Right renal cortex interstitium (tissue), 3 donors: ENCODE measurements around the gene CELF2. TPM values are rescaled to one million over a fixed set of nuclear protein-coding genes. Genes with fewer than 3 reads are reported as not detected.

Source experiments
- DNase-seq, 3 donors: peaks; one replicate each; pipeline ENCODE4 v3.0.0-alpha.2; 2013; ENCODE audit warnings: low read depth in 3 of 3, low spot score in 2 of 3
- polyA plus RNA-seq, 3 donors: library from polyadenylated mRNA; unstranded; fragments of 120-200 nt; gene quantifications; one replicate each; pipeline ENCODE4 v1.2.1, GENCODE V29; 2013; ENCODE audit not compliant: insufficient read length in 3 of 3

Gene CELF2
- polyA plus RNA-seq, 3 donors = 9.6 to 11.8 (median 10.8) TPM

DNA sequence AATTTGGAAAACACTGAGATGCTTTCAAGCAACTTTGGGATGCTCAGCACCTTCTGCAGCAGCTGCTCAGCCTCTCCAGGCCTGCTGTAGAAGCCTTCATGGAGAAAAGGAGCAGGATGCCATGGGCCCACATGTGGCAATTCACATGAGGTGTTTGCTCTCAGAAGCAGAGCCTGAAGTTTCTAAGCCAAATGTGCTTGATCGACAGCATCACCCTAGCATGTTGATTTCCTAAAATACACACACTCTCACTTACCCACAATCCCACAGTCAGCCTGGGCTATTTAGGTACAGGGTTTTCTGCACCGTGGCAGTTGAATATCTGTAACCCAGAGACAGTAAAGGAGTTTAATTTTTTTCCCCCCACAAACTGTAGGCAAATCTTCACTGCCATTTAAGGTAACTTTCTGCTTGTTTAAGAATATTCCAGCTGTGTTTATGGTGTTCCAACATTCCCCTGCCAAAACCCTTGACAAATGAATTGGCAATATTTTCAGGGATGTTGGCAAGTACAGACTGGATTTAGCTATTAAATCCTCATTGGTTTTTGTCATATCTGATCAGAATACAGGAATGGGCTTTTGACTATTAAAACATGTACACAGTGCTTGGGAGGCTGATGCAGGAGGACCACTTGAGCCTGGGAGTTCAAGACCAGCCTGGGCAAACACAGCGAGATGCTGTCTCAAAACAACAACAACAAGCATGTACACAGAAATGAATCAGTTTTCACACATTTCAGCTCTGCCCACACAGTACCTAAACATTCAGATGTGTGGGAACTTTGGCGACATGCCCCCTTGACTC, 244.2 kb downstream of the CELF2 start:
- no peak for DNase-seq

DNA sequence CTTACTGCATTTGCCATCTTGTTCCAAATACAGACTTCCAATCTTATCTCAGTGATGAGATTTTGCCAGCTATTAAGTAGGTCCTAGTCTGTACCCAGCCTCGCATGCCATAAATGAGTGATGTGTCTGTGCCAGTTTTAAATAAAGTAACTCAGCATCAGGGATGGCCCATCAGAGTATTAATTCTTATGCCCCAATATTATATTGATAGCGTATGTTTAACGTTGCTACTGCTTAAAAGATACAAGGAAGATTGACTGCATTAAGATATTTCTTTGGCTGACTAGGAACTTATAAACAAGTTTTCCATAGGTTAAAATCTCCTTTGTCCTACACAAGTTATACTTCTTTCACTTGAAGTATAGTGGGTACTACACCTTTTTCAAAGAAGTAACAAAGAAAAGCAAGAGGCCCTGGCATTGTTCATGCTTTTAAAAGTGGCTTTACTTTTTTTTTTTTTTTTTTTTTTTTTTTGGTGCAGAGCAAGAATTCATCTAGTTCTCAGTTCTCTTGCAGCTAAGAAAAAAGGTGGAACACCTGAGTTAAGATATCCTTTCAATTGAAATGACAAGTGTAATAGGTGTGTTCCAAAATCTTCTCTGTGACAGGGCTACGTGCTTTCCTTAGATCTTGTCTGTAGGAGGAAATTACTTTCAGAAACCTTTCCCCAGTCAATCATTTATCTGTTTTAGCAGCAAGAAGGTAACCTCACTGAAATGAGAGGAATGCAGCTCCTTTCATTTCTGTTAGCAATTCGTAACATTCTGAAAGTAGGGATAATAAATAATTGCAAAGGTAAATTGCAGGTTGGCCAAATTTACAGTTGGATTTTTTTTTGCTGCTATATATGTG, 245.0 kb downstream of the CELF2 start:
- no peak for DNase-seq

DNA sequence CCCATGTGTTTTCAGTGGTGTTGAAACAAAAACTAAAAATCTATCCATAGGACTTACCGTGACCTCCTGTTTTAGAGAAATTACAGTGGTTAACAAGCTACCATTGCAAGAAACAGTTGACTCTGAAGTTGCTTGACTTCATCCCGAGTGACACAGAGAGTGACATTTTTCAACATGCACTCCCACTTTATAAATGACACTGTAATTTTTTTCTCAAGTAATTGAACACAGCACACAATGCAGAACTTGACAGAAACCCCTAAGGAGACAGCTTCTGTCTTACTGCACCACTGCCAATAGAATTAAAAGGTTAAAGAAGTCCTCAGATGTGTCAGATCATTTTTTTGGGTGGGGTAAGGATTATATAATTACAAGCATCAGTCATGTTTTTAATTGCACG, 246.1 kb downstream of the CELF2 start:
- no peak for DNase-seq

DNA sequence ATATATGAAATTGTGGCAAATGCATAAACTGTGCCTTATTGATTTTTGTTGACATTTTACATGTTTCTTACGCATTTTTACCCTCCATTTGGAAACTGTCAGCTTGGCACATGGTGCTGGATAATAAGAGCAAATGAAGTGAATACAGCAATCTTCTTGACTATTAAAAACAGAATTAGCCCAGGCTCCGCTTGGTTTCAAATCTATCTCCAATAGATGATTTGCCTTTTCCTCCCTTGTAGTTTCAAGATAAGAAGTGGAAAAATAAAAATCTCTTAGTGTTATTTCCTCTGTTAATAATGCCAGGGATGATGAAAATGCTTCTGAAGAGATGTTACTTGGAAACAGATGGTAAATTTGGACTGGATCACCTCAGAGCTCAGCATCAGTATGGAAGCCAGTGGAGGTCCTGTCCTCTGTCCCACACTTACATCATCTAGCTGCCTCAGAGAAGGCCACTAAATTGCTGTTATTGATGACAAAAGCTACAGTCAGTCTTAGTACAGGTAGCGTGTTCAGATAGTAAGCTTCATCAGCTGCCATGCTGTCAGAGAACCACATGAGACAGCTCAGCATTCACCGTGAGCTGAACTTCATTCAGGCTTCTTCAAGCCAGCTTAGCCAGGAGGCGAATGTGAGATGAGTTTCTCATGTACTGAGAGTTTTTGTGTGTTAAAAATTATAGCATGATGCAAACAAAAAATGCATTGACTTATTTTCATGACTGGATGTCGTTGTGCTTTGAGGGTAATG, 246.8 kb downstream of the CELF2 start:
- DNase-seq = no peak

DNA sequence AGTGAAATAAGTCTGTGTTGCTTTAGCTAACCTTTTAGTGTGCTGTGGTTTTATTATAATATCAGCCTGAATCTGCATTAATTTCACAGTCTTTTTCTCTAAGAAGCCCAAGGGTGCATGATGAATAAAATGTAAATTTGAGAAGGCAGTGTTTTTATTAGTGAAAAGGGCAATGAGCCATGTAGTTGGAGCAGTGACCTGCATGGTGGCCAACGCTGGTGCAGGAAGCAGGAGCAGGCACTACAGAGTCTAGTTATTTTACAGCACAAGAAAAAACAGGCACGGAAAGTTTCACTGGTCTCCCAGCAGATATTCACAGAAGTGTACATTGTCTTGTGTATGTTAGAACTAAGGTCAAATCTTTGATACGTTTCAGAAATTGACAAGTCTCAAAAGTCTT, 247.8 kb downstream of the CELF2 start:
- DNase-seq = no peak

DNA sequence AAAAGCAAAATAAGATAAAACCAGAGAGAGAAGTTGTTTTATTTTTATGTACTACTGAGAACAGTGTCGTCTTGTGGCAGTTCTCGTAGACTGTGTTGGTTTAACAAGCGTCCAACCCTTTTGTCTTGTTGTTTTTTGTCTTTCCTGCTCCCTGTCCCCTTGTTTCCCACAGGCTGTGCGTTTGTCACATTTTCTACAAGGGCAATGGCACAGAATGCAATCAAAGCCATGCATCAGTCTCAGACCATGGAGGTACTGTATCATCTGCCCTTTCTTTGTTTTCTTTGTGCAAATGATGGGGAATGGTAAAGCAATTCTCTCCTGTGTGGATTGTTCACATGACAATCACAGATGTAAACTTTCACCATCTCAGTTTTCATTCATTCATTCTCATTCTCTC, 248.8 kb downstream of the CELF2 start:
- no peak for DNase-seq

DNA sequence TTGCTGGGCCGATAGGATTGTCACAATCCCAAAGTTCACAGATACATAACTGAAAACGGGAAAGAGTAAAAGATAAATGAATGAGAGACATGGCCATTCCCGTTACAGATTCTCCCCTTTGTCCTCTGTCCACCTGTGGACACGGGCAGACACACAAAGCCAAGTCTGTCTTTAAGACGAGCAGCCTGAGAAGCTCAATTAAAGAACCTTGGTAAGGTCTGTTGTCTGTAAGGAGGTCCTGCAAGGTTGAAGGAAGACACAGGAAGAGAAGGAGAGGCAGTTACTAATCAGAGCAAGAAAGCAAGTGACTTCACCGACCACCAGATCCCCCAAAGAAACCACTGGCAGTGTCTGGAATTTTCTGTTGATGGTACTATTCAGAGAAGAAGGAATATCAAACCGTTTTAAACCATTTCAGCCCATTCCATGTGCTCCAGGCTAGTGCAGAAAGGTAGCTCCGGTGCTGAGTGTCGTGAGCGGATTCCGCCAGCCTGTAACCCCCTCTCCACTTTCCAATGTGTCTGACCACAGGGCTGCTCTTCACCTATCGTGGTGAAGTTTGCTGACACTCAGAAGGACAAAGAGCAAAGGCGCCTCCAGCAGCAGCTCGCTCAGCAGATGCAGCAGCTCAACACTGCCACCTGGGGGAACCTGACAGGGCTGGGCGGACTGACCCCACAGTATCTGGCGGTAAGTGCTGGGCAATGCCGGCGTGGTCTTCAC, 252.6 kb downstream of the CELF2 start:
- peak; percentile 56 to 72 (median 61) for DNase-seq

- DNase-seq = no peak
Measured at GRCh38 chr10:11270858-11271179, 253.1 kb downstream of the CELF2 start.

- DNase-seq = no peak
Measured at GRCh38 chr10:11272915-11273389, 255.3 kb downstream of the CELF2 start.

GRCh38 chr10:11274452-11274851, 256.8 kb downstream of the CELF2 start:
- DNase-seq = no peak

- no peak for DNase-seq
Measured at GRCh38 chr10:11275651-11276050, 258.0 kb downstream of the CELF2 start.

- no peak for DNase-seq
Measured at GRCh38 chr10:11276449-11276990, 258.8 kb downstream of the CELF2 start.

DNA sequence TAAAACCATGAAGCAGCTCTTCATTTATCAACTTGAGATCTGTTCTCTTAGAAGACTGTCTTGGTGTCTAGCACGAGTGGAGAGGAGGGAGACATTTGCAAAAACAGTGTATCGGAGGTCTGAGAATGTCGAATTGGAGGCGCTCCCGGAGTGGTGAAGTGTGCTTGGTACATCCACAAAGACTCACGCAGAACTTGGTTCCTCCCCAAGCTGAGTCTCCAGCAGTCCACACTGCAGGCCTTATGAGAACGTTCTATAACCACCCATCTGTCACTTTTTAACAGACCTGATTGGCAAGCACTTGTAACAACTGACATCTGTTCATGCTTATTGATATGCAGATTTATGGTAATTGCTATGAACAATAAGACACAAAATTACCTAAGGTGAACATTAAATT, 261.6 kb downstream of the CELF2 start:
- no peak for DNase-seq

- no peak for DNase-seq
Measured at GRCh38 chr10:11280187-11280932, 262.7 kb downstream of the CELF2 start.

GRCh38 chr10:11282156-11282555, 264.5 kb downstream of the CELF2 start:
- DNase-seq = no peak

DNA sequence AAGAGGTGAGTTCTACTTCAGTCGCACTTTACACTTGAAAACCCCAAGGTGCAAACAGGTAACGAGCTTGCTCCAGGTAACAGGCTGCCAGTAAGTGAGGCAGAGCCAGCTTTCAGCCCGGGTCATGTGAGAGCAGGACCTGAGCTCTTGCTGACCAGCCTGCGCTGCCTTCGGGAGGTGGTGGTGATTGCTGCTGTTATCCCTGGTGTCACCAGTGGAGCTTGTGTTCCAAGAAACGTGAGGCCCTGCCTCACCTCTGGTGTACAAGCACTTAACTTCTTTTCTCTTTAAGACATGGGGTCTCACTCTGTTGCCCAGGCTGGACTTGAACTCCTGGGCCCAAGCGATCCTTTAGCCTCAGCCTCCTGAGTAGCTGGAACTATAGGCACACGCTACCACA, 265.0 kb downstream of the CELF2 start:
- DNase-seq = no peak

- no peak for DNase-seq
Measured at GRCh38 chr10:11284291-11285085, 266.8 kb downstream of the CELF2 start.

DNA sequence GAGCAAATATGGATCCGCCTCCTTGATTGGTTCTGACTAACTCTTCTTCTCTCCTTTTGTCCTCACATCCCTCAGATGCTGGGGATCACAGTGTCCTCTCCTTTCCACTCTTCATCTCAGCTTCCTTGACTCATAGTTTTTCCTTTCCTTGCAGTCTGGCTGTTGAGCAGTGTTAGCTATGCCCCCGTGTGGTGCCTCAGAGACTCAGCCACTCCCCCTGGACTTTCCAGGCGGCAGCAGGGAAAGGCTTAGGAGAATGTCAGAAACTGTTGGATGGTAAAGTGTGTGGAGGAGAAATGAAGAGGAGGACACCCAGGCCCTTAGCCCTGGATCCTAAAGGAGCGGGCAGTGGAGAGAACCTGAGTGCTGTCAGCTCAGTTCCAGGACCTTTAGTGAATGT, 267.5 kb downstream of the CELF2 start:
- DNase-seq = no peak
